ENCODE results near the gene TNK2. TPM values are rescaled to one million over a fixed set of nuclear protein-coding genes. Genes with fewer than 3 reads are reported as not detected.
"Not testable (repeated sequence)": the region's sequence is repeated elsewhere in the genome, so short reads cannot be mapped to it uniquely, and the experiment has no call there.

The TNK2 gene
- total RNA-seq, 1 experiment from 2014 or later, result 72.3 TPM

DNA sequence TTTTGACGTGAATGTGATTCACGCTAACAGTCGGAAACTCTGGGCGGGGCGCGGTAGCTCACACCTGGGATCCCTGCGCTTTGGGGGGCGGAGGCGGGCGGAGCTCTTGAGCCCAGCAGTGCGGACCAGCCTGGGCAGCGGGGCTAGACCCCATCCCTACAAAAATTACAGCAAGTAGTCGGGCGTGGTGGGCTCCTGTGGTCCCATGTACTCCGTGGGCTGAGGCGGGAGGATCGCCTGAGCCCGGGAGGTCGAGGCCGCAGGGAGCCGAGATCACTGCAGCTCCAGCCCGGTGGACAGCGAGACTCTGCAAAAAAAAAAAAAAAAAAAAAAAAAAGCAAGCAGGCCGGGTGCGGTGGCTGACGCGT is 46.4 kb upstream of the TNK2 start:
- TF ChIP-seq POLR2AphosphoS5 (IDR thresholded peaks at IDR 0.05; ENCODE audit: low read depth, low read length), result peak; percentile 19; the same call in 1 of the 2 replicates
- in situ Hi-C loops (cut with HindIII; ENCODE audit: low pct_unique_long_range_greater_than_20kb, low sequenced_read_pairs), result not testable (repeated sequence)
- BruUV-seq (replicated peaks), result TSS peak; percentile 94

GRCh38 chr3:195954052-195954751 is 45.9 kb upstream of the TNK2 start:
- H3K4me1 ChIP-seq (ENCODE audit: control insufficient read depth, insufficient read depth, low read length); POLR2A ChIA-PET; intact Hi-C loops (cut with micrococcal nuclease; ENCODE audit: unreplicated experiment); in situ Hi-C loops (cut with HindIII; ENCODE audit: low pct_unique_long_range_greater_than_20kb, low sequenced_read_pairs); H3K36me3 ChIP-seq (ENCODE audit: control insufficient read depth, insufficient read depth, low read length); BruUV-seq (replicated peaks); H3K9me3 ChIP-seq (ENCODE audit: control insufficient read depth, insufficient read depth, low read depth, low read length); H3K27me3 ChIP-seq (ENCODE audit: control insufficient read depth, insufficient read depth, low read length); CTCF ChIA-PET; H3K27ac ChIP-seq (ENCODE audit: low read length): not testable (repeated sequence)
- peak overlapping the region; percentile 39 to 42 for H3K4me3 ChIP-seq (ENCODE audit: low read depth in 2 of 2, low read length in 2 of 2)
- peak; percentile 58; the same call in 1 of the 2 replicates for TF ChIP-seq POLR2AphosphoS5 (IDR thresholded peaks at IDR 0.05; ENCODE audit: low read depth, low read length)
- peak; percentile 98 for ATAC-seq
- peak; percentile 24 for DNase-seq (ENCODE audit: low read depth, low spot score)

More for the DNA sequence above, 46.4 kb upstream of the TNK2 start:
- H3K27me3 ChIP-seq (ENCODE audit: control insufficient read depth, insufficient read depth, low read length); H3K36me3 ChIP-seq (ENCODE audit: control insufficient read depth, insufficient read depth, low read length); H3K9me3 ChIP-seq (ENCODE audit: control insufficient read depth, insufficient read depth, low read depth, low read length); DNase-seq (ENCODE audit: low read depth, low spot score); intact Hi-C loops (cut with micrococcal nuclease; ENCODE audit: unreplicated experiment); H3K4me1 ChIP-seq (ENCODE audit: control insufficient read depth, insufficient read depth, low read length); H3K27ac ChIP-seq (ENCODE audit: low read length): not testable (repeated sequence)
- peak; percentile 77 for ATAC-seq
- ChIA-PET CTCF (interaction anchor here (0.7 kb wide), 1 partner anchor 1272 kb away, joined by 4 read pairs; no protein-coding TSS in a partner anchor), POLR2A (interaction anchor here (0.6 kb wide), 1 partner anchor 8 kb away, joined by 22 read pairs; no protein-coding TSS in a partner anchor)
- H3K4me3 ChIP-seq (ENCODE audit: low read depth in 2 of 2, low read length in 2 of 2), result peak overlapping the region; percentile 39 to 42

DNA sequence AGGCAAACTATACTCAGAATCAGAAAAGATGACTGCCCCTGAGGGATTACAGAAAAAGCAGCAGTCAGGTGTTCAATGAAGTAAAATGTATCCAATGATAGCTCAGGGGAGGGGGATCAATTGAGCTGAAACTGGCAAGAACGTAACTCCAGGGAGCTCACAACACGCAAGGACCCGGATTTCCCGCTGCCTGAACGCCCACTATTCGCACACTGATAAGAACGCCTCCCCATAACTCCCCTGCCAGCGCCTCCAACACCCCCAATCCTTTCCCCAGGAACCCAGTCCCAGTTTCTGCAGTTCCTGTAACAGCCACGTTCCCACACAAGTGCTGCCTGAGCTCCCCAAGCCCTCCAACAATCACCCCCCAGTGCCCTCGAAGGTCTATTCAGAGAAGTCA is 44.2 kb upstream of the TNK2 start:
- H3K27ac ChIP-seq (ENCODE audit: low read length); BruUV-seq (replicated peaks); in situ Hi-C loops (cut with HindIII; ENCODE audit: low pct_unique_long_range_greater_than_20kb, low sequenced_read_pairs); H3K36me3 ChIP-seq (ENCODE audit: control insufficient read depth, insufficient read depth, low read length); H3K4me1 ChIP-seq (ENCODE audit: control insufficient read depth, insufficient read depth, low read length); H3K9me3 ChIP-seq (ENCODE audit: control insufficient read depth, insufficient read depth, low read depth, low read length); H3K4me3 ChIP-seq (ENCODE audit: low read depth in 2 of 2, low read length in 2 of 2); DNase-seq (ENCODE audit: low read depth, low spot score); CTCF ChIA-PET; POLR2A ChIA-PET; ATAC-seq; H3K27me3 ChIP-seq (ENCODE audit: control insufficient read depth, insufficient read depth, low read length); intact Hi-C loops (cut with micrococcal nuclease; ENCODE audit: unreplicated experiment): not testable (repeated sequence)

DNA sequence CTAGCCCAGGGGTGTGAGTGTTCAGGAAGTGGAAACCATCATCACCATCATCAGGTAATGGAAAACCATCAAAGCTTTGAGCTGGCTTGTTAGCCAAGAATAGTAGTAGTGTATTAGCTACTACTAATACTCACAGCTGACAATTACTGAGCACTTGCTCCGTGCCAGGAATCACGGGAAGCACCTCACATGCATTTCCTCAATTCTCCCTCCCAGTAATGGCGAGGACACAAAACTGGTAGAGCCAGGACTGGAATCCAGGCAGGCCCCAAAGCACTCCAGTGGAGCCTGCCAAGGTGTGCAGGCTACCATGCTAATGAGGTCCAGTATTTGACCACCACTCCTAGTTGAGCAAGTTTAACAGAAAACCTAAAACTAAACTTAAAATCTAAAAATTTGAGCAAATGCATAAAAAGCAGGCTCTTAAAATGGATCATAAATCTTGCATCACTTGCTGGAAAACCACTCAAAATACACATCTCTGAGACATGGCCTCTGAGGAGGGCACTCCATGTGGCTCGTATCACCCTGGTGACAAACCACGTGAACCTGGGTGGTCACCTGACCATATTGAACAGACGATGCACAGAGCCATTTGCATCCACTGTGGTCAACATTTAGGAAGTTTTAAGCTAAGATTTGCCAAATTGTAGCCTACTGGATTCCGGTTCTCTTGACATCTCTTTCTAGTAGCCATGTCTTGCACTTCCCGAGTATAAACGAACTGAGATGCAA is 43.3 kb upstream of the TNK2 start:
- H3K4me1 ChIP-seq (ENCODE audit: control insufficient read depth, insufficient read depth, low read length); POLR2A ChIA-PET; BruUV-seq (replicated peaks); H3K9me3 ChIP-seq (ENCODE audit: control insufficient read depth, insufficient read depth, low read depth, low read length); H3K27me3 ChIP-seq (ENCODE audit: control insufficient read depth, insufficient read depth, low read length); CTCF ChIA-PET; DNase-seq (ENCODE audit: low read depth, low spot score); in situ Hi-C loops (cut with HindIII; ENCODE audit: low pct_unique_long_range_greater_than_20kb, low sequenced_read_pairs); H3K27ac ChIP-seq (ENCODE audit: low read length); H3K4me3 ChIP-seq (ENCODE audit: low read depth in 2 of 2, low read length in 2 of 2); H3K36me3 ChIP-seq (ENCODE audit: control insufficient read depth, insufficient read depth, low read length); ATAC-seq; intact Hi-C loops (cut with micrococcal nuclease; ENCODE audit: unreplicated experiment): not testable (repeated sequence)

GRCh38 chr3:195950731-195951130 is 42.4 kb upstream of the TNK2 start:
- POLR2A ChIA-PET; DNase-seq (ENCODE audit: low read depth, low spot score): not testable (repeated sequence)

DNA sequence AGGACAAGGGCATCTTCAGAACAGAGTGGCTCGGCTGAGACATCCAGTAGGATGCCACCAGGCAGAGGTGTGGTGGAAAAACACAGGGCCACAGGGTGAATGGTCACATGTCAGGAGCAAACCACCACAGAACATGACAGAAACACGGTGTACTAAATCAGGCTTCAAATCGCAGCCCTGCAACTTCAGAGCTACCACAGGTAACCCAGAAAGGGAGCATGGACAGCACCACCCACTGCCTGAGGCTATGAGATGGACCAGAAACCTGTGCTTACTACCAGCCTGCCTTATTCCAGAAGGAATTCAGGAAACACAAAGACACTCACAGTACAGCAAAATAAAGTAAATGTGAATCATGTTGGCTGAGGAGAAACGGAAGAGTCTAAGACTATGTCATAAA is 41.8 kb upstream of the TNK2 start:
- in situ Hi-C loops (cut with HindIII; ENCODE audit: low pct_unique_long_range_greater_than_20kb, low sequenced_read_pairs); CTCF ChIA-PET; H3K27me3 ChIP-seq (ENCODE audit: control insufficient read depth, insufficient read depth, low read length); H3K27ac ChIP-seq (ENCODE audit: low read length); H3K4me3 ChIP-seq (ENCODE audit: low read depth in 2 of 2, low read length in 2 of 2); H3K36me3 ChIP-seq (ENCODE audit: control insufficient read depth, insufficient read depth, low read length); intact Hi-C loops (cut with micrococcal nuclease; ENCODE audit: unreplicated experiment); H3K9me3 ChIP-seq (ENCODE audit: control insufficient read depth, insufficient read depth, low read depth, low read length); ATAC-seq; BruUV-seq (replicated peaks); DNase-seq (ENCODE audit: low read depth, low spot score); H3K4me1 ChIP-seq (ENCODE audit: control insufficient read depth, insufficient read depth, low read length); POLR2A ChIA-PET: not testable (repeated sequence)

More at GRCh38 chr3:195950731-195951130, 42.4 kb upstream of the TNK2 start:
- H3K27me3 ChIP-seq (ENCODE audit: control insufficient read depth, insufficient read depth, low read length); H3K4me1 ChIP-seq (ENCODE audit: control insufficient read depth, insufficient read depth, low read length); H3K4me3 ChIP-seq (ENCODE audit: low read depth in 2 of 2, low read length in 2 of 2); H3K36me3 ChIP-seq (ENCODE audit: control insufficient read depth, insufficient read depth, low read length); in situ Hi-C loops (cut with HindIII; ENCODE audit: low pct_unique_long_range_greater_than_20kb, low sequenced_read_pairs); H3K9me3 ChIP-seq (ENCODE audit: control insufficient read depth, insufficient read depth, low read depth, low read length); CTCF ChIA-PET; intact Hi-C loops (cut with micrococcal nuclease; ENCODE audit: unreplicated experiment); H3K27ac ChIP-seq (ENCODE audit: low read length); BruUV-seq (replicated peaks); ATAC-seq: not testable (repeated sequence)

GRCh38 chr3:195946910-195947699 is 38.8 kb upstream of the TNK2 start:
- H3K27me3 ChIP-seq (ENCODE audit: control insufficient read depth, insufficient read depth, low read length); BruUV-seq (replicated peaks); H3K4me3 ChIP-seq (ENCODE audit: low read depth in 2 of 2, low read length in 2 of 2); CTCF ChIA-PET; H3K27ac ChIP-seq (ENCODE audit: low read length); DNase-seq (ENCODE audit: low read depth, low spot score); H3K36me3 ChIP-seq (ENCODE audit: control insufficient read depth, insufficient read depth, low read length); H3K4me1 ChIP-seq (ENCODE audit: control insufficient read depth, insufficient read depth, low read length); H3K9me3 ChIP-seq (ENCODE audit: control insufficient read depth, insufficient read depth, low read depth, low read length); intact Hi-C loops (cut with micrococcal nuclease; ENCODE audit: unreplicated experiment); in situ Hi-C loops (cut with HindIII; ENCODE audit: low pct_unique_long_range_greater_than_20kb, low sequenced_read_pairs); ATAC-seq: not testable (repeated sequence)
- POLR2A ChIA-PET, result interaction anchor here (0.7 kb wide), 1 partner anchor 8 kb away, joined by 22 read pairs; no protein-coding TSS in a partner anchor

Data from Panc1 (cell line).